ACC112 (cell line): ENCODE data around the gene RBM39.
"Not testable (repeated sequence)": the region's sequence is repeated elsewhere in the genome, so short reads cannot be mapped to it uniquely, and the experiment has no call there.

Experiments
- H2AFZ ChIP-seq: fragments of 200-600 bp; sonication (generic); one replicate; pipeline ENCODE4 v1.6.0; 2017; ENCODE audit warnings: antibody characterized with exemption, low read length; ENCODE audit not compliant: unreplicated experiment
- H3K27ac ChIP-seq: fragments of 200-600 bp; sonication (generic); 2 replicates; pipeline ENCODE4 v1.5.1; 2014; ENCODE audit warnings: low read depth, mild to moderate bottlenecking, antibody characterized with exemption, low read length, moderate library complexity
- H3K27me3 ChIP-seq: fragments of 200-600 bp; sonication (generic); 2 replicates; pipeline ENCODE4 v1.6.1; 2014; ENCODE audit warnings: mild to moderate bottlenecking, antibody characterized with exemption, low read length, moderate library complexity, mixed read lengths; ENCODE audit not compliant: insufficient read depth
- H3K36me3 ChIP-seq: fragments of 200-600 bp; sonication (generic); 2 replicates; pipeline ENCODE4 v1.6.1; 2016; ENCODE audit warnings: mild to moderate bottlenecking, antibody characterized with exemption, low read length, moderate library complexity, mixed read lengths; ENCODE audit not compliant: insufficient read depth
- H3K4me1 ChIP-seq: fragments of 200-600 bp; sonication (generic); one replicate; pipeline ENCODE4 v1.6.1; 2016; ENCODE audit warnings: low read length, mixed read lengths; ENCODE audit not compliant: insufficient read depth, unreplicated experiment, control insufficient read depth
- H3K4me3 ChIP-seq: fragments of 200-600 bp; sonication (generic); 2 replicates; pipeline ENCODE4 v1.5.1; 2014; ENCODE audit warnings: mild to moderate bottlenecking, low read depth, low read length
- H3K79me2 ChIP-seq: fragments of 200-600 bp; sonication (generic); one replicate; pipeline ENCODE4 v1.6.0; 2016; ENCODE audit warnings: low read length; ENCODE audit not compliant: control insufficient read depth, unreplicated experiment, insufficient read depth

Gene RBM39

GRCh38 chr20:35750611-35751010 lies 8.6 kb upstream of the RBM39 start:
- H3K79me2 ChIP-seq = no peaks in the 10 kb centered on the region
- H3K4me1 ChIP-seq = peaks cover 3% of the 10 kb centered on the region
- H3K36me3 ChIP-seq = no peaks in the 10 kb centered on the region
- no peak overlapping the region for H3K27ac ChIP-seq
- H3K4me3 ChIP-seq = no peak overlapping the region
- H2AFZ ChIP-seq = no peak overlapping the region
- no peaks in the 10 kb centered on the region for H3K27me3 ChIP-seq

GRCh38 chr20:35744492-35744841 lies 2.4 kb upstream of the RBM39 start:
- Histone ChIP-seq H3K4me1 (peaks cover 17% of the 10 kb centered on the region), H3K36me3 (peaks cover 13% of the 10 kb centered on the region), H2AFZ (peak overlapping the region; percentile 6), H3K79me2 (peaks cover 35% of the 10 kb centered on the region), H3K27ac (peak overlapping the region; percentile 80)
- not testable (repeated sequence) for H3K27me3 ChIP-seq, H3K4me3 ChIP-seq

- no peaks in the 10 kb centered on the region for H3K27me3 ChIP-seq
- peaks cover 17% of the 10 kb centered on the region for H3K36me3 ChIP-seq
- H2AFZ ChIP-seq = peak overlapping the region; percentile 77
- peak overlapping the region; percentile 74 for H3K4me3 ChIP-seq
- H3K27ac ChIP-seq = peak overlapping the region; percentile 80
- peaks cover 40% of the 10 kb centered on the region for H3K79me2 ChIP-seq
- H3K4me1 ChIP-seq = peaks cover 20% of the 10 kb centered on the region
Measured at GRCh38 chr20:35743693-35744491, 1.8 kb upstream of the RBM39 start.

GRCh38 chr20:35742741-35743523 lies 872 bp upstream of the RBM39 start:
- peak overlapping the region; percentile 74 for H3K4me3 ChIP-seq
- peaks cover 30% of the 10 kb centered on the region for H3K4me1 ChIP-seq
- H2AFZ ChIP-seq = no peak overlapping the region
- H3K36me3 ChIP-seq = peaks cover 27% of the 10 kb centered on the region
- H3K27ac ChIP-seq = peak overlapping the region; percentile 80
- no peaks in the 10 kb centered on the region for H3K27me3 ChIP-seq
- H3K79me2 ChIP-seq = peaks cover 50% of the 10 kb centered on the region

- peaks cover 83% of the 10 kb centered on the region for H3K79me2 ChIP-seq
- H2AFZ ChIP-seq = no peak overlapping the region
- H3K27me3 ChIP-seq = no peaks in the 10 kb centered on the region
- H3K4me1 ChIP-seq = peaks cover 48% of the 10 kb centered on the region
- H3K27ac ChIP-seq = peak overlapping the region; percentile 93
- peaks cover 48% of the 10 kb centered on the region for H3K36me3 ChIP-seq
- peak overlapping the region; percentile 87 for H3K4me3 ChIP-seq
Measured at GRCh38 chr20:35739294-35740163, 2.5 kb downstream of the RBM39 start.

- Histone ChIP-seq H2AFZ (no peak overlapping the region), H3K27ac (no peak overlapping the region), H3K4me1 (peaks cover 50% of the 10 kb centered on the region), H3K36me3 (peaks cover 58% of the 10 kb centered on the region), H3K27me3 (no peaks in the 10 kb centered on the region), H3K79me2 (peaks cover 92% of the 10 kb centered on the region), H3K4me3 (peak overlapping the region; percentile 30)
Measured at GRCh38 chr20:35738410-35739179, 3.5 kb downstream of the RBM39 start.

GRCh38 chr20:35737865-35738333 lies 4.2 kb downstream of the RBM39 start:
- peaks cover 45% of the 10 kb centered on the region for H3K4me1 ChIP-seq
- peak overlapping the region; percentile 30 for H3K4me3 ChIP-seq

GRCh38 chr20:35735826-35736470 lies 6.1 kb downstream of the RBM39 start:
- Histone ChIP-seq H3K27me3 (no peaks in the 10 kb centered on the region), H3K4me1 (peaks cover 60% of the 10 kb centered on the region), H2AFZ (no peak overlapping the region), H3K36me3 (peaks cover 79% of the 10 kb centered on the region), H3K79me2 (peaks cover 98% of the 10 kb centered on the region), H3K4me3 (peak overlapping the region; percentile 33), H3K27ac (peak overlapping the region; percentile 6; the same call in 1 of the 2 replicates)

More at GRCh38 chr20:35737865-35738333, 4.2 kb downstream of the RBM39 start:
- no peaks in the 10 kb centered on the region for H3K27me3 ChIP-seq
- H3K27ac ChIP-seq = no peak overlapping the region
- H2AFZ ChIP-seq = no peak overlapping the region
- H3K36me3 ChIP-seq = peaks cover 61% of the 10 kb centered on the region
- peaks cover 92% of the 10 kb centered on the region for H3K79me2 ChIP-seq

- Histone ChIP-seq H3K4me1 (peaks cover 60% of the 10 kb centered on the region), H3K27ac (peak overlapping the region; percentile 5; the same call in 1 of the 2 replicates), H3K27me3 (no peaks in the 10 kb centered on the region)
Measured at GRCh38 chr20:35734777-35735649, 7.0 kb downstream of the RBM39 start.

More at GRCh38 chr20:35734777-35735649, 7.0 kb downstream of the RBM39 start:
- H2AFZ ChIP-seq = no peak overlapping the region
- H3K4me3 ChIP-seq = peak overlapping the region; percentile 30
- peaks cover 99% of the 10 kb centered on the region for H3K79me2 ChIP-seq
- peaks cover 80% of the 10 kb centered on the region for H3K36me3 ChIP-seq
